Upper lobe of left lung (tissue), 6 donors: ENCODE data around the gene SP6. TPM values are rescaled to one million over a fixed set of nuclear protein-coding genes. Genes with fewer than 3 reads are reported as not detected.

Experiments
- ATAC-seq, 2 donors: fragments of 200-7000 bp; cut with Tn5 transposase; one replicate each; pipeline ENCODE4 v1.9.1; 2022; ENCODE audit warnings: mild to moderate bottlenecking in 2 of 2, moderate library complexity in 2 of 2; ENCODE audit not compliant: low FRiP score in 2 of 2
- DNase-seq, 2 donors: peaks; one replicate each; pipeline ENCODE4 v3.0.0-alpha.2; 2019 to 2020
- H3K27ac ChIP-seq, 4 donors: fragments of 200-600 bp; sonication (generic); one replicate each; pipeline ENCODE4 v1.5.1; 2016 to 2019
- H3K27me3 ChIP-seq, 4 donors: fragments of 200-600 bp; sonication (generic); one replicate each; pipeline ENCODE4 v1.5.1; 2017 to 2019
- H3K36me3 ChIP-seq, 4 donors: fragments of 200-600 bp; sonication (generic); one replicate each; pipeline ENCODE4 v1.5.1; 2016 to 2019
- H3K4me1 ChIP-seq, 4 donors: fragments of 200-600 bp; sonication (generic); one replicate each; pipeline ENCODE4 v1.5.1; 2018 to 2019
- H3K4me3 ChIP-seq, 4 donors: fragments of 200-600 bp; sonication (generic); one replicate each; pipeline ENCODE4 v1.5.1; 2017 to 2019; ENCODE audit warnings: mild to moderate bottlenecking in 2 of 4, moderate library complexity in 1 of 4
- H3K9me3 ChIP-seq, 4 donors: fragments of 200-600 bp; sonication (generic); one replicate each; pipeline ENCODE4 v1.5.1; 2018 to 2019
- EP300 ChIP-seq, 4 donors: sonication (generic); formaldehyde crosslinking; IDR thresholded peaks; one replicate each; pipeline ENCODE4 v1.5.1; 2017; ENCODE audit warnings: antibody characterized with exemption in 4 of 4, control low read depth in 2 of 4
- POLR2A ChIP-seq, 4 donors: fragments of 450-650 bp; IDR thresholded peaks; one replicate each; pipeline ENCODE4 v1.5.1; 2016 to 2017; ENCODE audit warnings: antibody characterized with exemption in 4 of 4, mild to moderate bottlenecking in 2 of 4
- POLR2AphosphoS5 ChIP-seq, 2 donors: sonication (generic); formaldehyde crosslinking; IDR thresholded peaks; one replicate each; pipeline ENCODE4 v1.5.1; 2017; ENCODE audit warnings: antibody characterized with exemption in 2 of 2
- WGBS, 2 donors: methylation state at CpG; one replicate each; pipeline ENCODE4 v1.1.5; 2017 to 2018; 5-methylcytosine and 5-hydroxymethylcytosine counted together
- total RNA-seq, 6 donors: library from RNA; depleted of rRNA in 4 of 6; stranded (reverse); fragments of >200 nt in 4 of 6; gene quantifications; one replicate each; pipeline versions ENCODE4 v1.1.0 to v1.2.1, GENCODE V29; 2016 to 2021
- TF ChIP-seq, protein P1 (sequence below), 6 experiments: fragments of 450-650 bp in 4 of 6; fragments of 200-600 bp in 2 of 6; sonication (generic) in 2 of 6; IDR thresholded peaks; one replicate each; pipeline ENCODE4 v1.5.1; 2016 to 2019; ENCODE audit warnings: antibody characterized with exemption in 6 of 6
- donor health status: DM: no; HTN: no; CAD: no; lungs with moderate emphysema.
- donor health status: DM: no; HTN: yes; CAD: no; lungs with severe emphysema.

Gene SP6
- total RNA-seq, 6 donors from 2014 or later, result 0.76 to 6.4 (median 2.4) TPM

DNA sequence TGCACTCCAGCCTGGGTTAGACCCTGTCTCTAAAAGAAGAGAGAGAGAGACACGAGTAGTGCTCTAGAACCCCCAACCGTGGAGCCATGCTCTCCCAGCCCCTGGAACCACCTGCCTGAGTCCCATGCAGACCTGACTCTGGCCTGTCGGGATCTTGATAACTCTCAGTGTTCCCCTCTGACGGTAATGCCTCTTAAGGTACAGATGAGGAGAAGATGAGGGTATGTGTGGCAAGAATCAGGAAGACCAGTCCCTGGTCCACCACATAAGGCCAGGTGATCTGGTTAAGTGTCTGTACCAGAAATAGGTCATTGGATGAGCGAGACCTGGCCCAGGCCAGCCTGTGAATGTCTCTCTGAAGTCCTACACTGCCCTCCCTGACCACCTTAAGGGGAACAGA, 47.8 kb downstream of the SP6 start:
- H3K27me3 ChIP-seq, result peaks cover 0 to 3% (median 0%) of the 10 kb centered on the region in 4 donors
- TF ChIP-seq, protein P1, sequence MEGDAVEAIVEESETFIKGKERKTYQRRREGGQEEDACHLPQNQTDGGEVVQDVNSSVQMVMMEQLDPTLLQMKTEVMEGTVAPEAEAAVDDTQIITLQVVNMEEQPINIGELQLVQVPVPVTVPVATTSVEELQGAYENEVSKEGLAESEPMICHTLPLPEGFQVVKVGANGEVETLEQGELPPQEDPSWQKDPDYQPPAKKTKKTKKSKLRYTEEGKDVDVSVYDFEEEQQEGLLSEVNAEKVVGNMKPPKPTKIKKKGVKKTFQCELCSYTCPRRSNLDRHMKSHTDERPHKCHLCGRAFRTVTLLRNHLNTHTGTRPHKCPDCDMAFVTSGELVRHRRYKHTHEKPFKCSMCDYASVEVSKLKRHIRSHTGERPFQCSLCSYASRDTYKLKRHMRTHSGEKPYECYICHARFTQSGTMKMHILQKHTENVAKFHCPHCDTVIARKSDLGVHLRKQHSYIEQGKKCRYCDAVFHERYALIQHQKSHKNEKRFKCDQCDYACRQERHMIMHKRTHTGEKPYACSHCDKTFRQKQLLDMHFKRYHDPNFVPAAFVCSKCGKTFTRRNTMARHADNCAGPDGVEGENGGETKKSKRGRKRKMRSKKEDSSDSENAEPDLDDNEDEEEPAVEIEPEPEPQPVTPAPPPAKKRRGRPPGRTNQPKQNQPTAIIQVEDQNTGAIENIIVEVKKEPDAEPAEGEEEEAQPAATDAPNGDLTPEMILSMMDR (IDR thresholded peaks at IDR 0.05), result no peak
- DNase-seq (no peak), ATAC-seq (no peak)
- H3K9me3 ChIP-seq, result no peaks in the 10 kb centered on the region
- H3K36me3 ChIP-seq, result peaks cover 0 to 20% (median 16%) of the 10 kb centered on the region in 4 donors
- WGBS, 2 donors, result 69 to 75% methylated on average over 5 of the region's 5 CpGs
- no peaks in the 10 kb centered on the region for H3K4me1 ChIP-seq
- no peak overlapping the region for H3K4me3 ChIP-seq
- H3K27ac ChIP-seq, result no peak overlapping the region

DNA sequence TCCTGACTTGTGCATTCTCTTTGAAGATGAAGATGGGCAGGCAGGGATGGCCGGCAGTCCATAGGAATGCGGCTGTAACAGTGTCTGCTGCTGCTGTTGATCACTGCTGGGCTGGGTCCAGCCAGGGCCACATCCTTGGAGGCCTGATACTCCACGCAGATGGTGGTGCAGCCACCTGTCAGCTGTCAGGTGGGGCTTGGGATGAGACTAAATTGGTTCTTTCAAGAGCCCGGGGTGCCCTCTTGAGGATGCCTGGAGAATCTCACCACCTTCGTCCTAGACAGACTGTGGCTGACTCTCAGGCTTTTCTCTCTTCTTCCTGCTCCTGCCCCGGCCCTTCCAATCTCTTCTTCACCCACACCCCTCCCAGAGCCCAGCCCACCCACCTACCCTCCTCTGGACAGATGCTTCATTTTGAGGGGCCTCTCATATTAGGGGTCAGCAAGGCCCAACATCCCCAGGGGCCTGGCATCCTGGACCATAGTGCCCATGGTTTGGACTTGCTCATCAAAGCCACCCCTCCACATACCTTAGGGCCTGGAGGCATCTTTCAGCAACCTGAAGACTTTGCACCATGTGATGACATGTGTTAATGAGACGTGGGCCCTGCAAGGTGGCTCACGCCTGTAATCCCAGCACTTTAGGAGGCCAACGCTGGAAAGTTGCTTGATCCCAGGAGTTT, 48.5 kb downstream of the SP6 start:
- DNase-seq (no peak), ATAC-seq (peak in 1 of 2 donors; percentile 50)
- Histone ChIP-seq H3K36me3 (peaks cover 0 to 13% (median 8%) of the 10 kb centered on the region in 4 donors), H3K4me1 (no peaks in the 10 kb centered on the region), H3K27me3 (peaks cover 0 to 3% (median 0%) of the 10 kb centered on the region in 4 donors), H3K9me3 (no peaks in the 10 kb centered on the region), H3K27ac (no peak overlapping the region), H3K4me3 (no peak overlapping the region)
- TF ChIP-seq, protein P1 (IDR thresholded peaks at IDR 0.05), result peak; percentile 21 to 41 (median 34)
- no peak for TF ChIP-seq POLR2A (IDR thresholded peaks at IDR 0.05)
- 34 to 45% methylated on average over 7 to 9 of the region's 9 CpGs for WGBS, 2 donors

DNA sequence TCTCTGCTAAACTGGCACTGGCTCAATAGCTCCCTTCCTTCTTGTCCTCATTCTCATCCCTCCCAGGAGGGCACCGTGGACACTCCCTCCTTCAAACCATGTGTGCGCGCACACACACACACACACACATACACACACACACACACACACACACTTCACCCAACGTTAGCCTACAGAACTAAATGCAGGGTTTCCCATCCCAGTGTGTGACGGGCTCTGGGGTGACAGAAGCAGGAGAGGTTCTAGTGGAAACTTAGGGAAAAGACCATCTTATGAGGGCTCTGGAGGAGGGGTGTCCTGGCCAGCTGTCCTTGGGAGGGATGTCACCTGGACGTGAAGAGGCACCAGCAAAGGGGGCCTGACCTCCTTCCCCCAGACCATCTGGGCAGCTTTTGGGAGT, 49.1 kb downstream of the SP6 start:
- DNase-seq (no peak), ATAC-seq (no peak)
- H3K36me3 ChIP-seq, result peaks cover 0 to 7% (median 3%) of the 10 kb centered on the region in 4 donors
- no peak overlapping the region for H3K4me3 ChIP-seq
- peaks cover 0 to 3% (median 0%) of the 10 kb centered on the region in 4 donors for H3K27me3 ChIP-seq
- H3K27ac ChIP-seq, result no peak overlapping the region
- 42 to 55% methylated on average over 5 to 6 of the region's 6 CpGs for WGBS, 2 donors
- no peaks in the 10 kb centered on the region for H3K4me1 ChIP-seq
- H3K9me3 ChIP-seq, result no peaks in the 10 kb centered on the region
- TF ChIP-seq, protein P1 (IDR thresholded peaks at IDR 0.05), result no peak
- TF ChIP-seq POLR2AphosphoS5 (IDR thresholded peaks at IDR 0.05) (no peak), POLR2A (IDR thresholded peaks at IDR 0.05) (no peak)

DNA sequence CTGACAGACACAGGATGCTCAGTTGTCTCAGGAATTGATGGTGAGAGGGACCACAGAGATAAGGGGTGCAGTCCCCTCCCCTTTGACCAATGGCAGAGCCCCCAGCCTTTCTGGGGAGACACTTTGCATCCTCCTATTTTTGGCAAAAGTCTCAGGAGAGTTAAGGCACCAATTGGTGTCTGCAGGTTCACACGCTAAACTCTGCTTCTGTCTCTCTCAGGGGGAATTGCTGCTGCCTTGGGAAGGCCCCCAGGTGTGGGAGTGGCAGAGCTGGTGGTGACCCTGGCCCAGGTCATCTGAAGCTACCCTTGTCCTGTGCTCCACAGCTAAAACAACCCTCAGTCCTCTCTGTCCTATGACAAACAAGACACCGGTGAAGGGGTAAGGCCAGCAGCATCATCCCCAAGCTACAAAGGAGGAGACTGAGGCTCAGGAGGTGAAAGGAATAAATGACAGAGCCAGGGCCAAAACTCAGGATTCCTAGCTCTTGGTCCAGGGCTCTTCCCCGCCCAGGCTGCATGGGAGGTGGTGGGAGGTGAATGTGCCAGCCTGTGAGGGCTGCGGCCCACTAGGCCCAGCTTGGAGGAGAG, 49.7 kb downstream of the SP6 start:
- DNase-seq, result no peak
- ATAC-seq, result no peak
- H3K4me3 ChIP-seq, result no peak overlapping the region
- no peak overlapping the region for H3K27ac ChIP-seq
- H3K36me3 ChIP-seq, result peaks cover 0 to under 1% (median 0%) of the 10 kb centered on the region in 4 donors
- TF ChIP-seq POLR2AphosphoS5 (IDR thresholded peaks at IDR 0.05) (no peak), EP300 (IDR thresholded peaks at IDR 0.05) (no peak), POLR2A (IDR thresholded peaks at IDR 0.05) (no peak)
- TF ChIP-seq, protein P1 (IDR thresholded peaks at IDR 0.05), result no peak
- no peaks in the 10 kb centered on the region for H3K4me1 ChIP-seq
- no peaks in the 10 kb centered on the region for H3K9me3 ChIP-seq
- WGBS, 2 donors, result 70 to 73% methylated on average over 2 to 4 of the region's 4 CpGs
- H3K27me3 ChIP-seq, result peaks cover 0 to 3% (median 0%) of the 10 kb centered on the region in 4 donors

DNA sequence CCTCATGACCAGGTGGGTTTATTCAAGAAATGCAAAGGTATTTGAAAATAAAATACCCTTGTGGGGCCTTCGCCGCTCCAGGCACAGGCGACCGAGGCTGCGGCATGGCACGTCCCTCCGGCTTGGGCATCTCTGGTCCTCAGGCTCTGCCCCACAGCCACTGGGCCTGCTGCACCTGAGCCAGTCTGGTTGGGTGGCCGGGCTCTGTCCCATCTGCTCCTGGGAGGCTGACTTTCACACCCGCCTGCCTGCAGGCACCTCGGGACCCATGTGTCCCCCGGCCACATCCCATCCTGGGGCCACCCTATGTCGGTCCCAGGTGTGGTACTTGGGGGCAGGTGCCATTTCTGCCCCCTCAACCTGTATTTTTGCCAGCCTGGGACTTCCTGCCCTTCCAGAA, 50.3 kb downstream of the SP6 start:
- Histone ChIP-seq H3K36me3 (no peaks in the 10 kb centered on the region), H3K4me3 (no peak overlapping the region), H3K27ac (no peak overlapping the region), H3K4me1 (no peaks in the 10 kb centered on the region), H3K27me3 (peaks cover 0 to 3% (median 0%) of the 10 kb centered on the region in 4 donors), H3K9me3 (no peaks in the 10 kb centered on the region)
- ATAC-seq (peak in 1 of 2 donors; percentile 13), DNase-seq (no peak)
- no peak for TF ChIP-seq POLR2AphosphoS5 (IDR thresholded peaks at IDR 0.05)
- 82 to 87% methylated on average over 10 to 12 of the region's 12 CpGs for WGBS, 2 donors
